ENCODE measurements around the gene CCDC186.

The CCDC186 gene

GRCh38 chr10:114173921-114174694, at the start of gene CCDC186:
CCDC186 (minus strand) TSS chr10:114174203; CDS start chr10:114163268, 10,935 bp downstream.
- H3K9me3 Mint-ChIP-seq: no peaks in the 10 kb centered on the region
- peaks cover 10% of the 10 kb centered on the region for H3K36me3 Mint-ChIP-seq (ENCODE audit: low read depth)
- H3K4me1 Mint-ChIP-seq: peaks cover 20% of the 10 kb centered on the region
- peaks cover 17% of the 10 kb centered on the region for H3K27me3 Mint-ChIP-seq (ENCODE audit: low read depth)
- H3K4me3 Mint-ChIP-seq: peak within 1 kb of the TSS; percentile 95 to 99 (median 98)
- TF ChIP-seq CTCF (IDR thresholded peaks at IDR 0.05; ENCODE audit: unreplicated experiment in 3 of 3): no peak
- H3K27ac Mint-ChIP-seq: peak within 1 kb of the TSS; percentile 48 to 97 (median 97)

GRCh38 chr10:114223066-114223465, 49.1 kb upstream of the CCDC186 start:
- Mint-ChIP-seq H3K9me3 (no peaks in the 10 kb centered on the region), H3K36me3 (ENCODE audit: low read depth) (no peaks in the 10 kb centered on the region), H3K4me1 (no peaks in the 10 kb centered on the region), H3K4me3 (no peak overlapping the region), H3K27me3 (ENCODE audit: low read depth) (peaks cover 19% of the 10 kb centered on the region), H3K27ac (no peak overlapping the region)
- no peak for TF ChIP-seq CTCF (IDR thresholded peaks at IDR 0.05; ENCODE audit: unreplicated experiment in 3 of 3)

GRCh38 chr10:114221235-114221634, 47.2 kb upstream of the CCDC186 start:
- Mint-ChIP-seq H3K4me3 (no peak overlapping the region), H3K36me3 (ENCODE audit: low read depth) (no peaks in the 10 kb centered on the region), H3K4me1 (no peaks in the 10 kb centered on the region), H3K9me3 (no peaks in the 10 kb centered on the region), H3K27ac (no peak overlapping the region), H3K27me3 (ENCODE audit: low read depth) (peaks cover 15% of the 10 kb centered on the region)
- no peak for TF ChIP-seq CTCF (IDR thresholded peaks at IDR 0.05; ENCODE audit: unreplicated experiment in 3 of 3)

- Mint-ChIP-seq H3K27ac (no peak overlapping the region), H3K4me1 (no peaks in the 10 kb centered on the region), H3K36me3 (ENCODE audit: low read depth) (no peaks in the 10 kb centered on the region), H3K4me3 (no peak overlapping the region), H3K27me3 (ENCODE audit: low read depth) (peaks cover 15% of the 10 kb centered on the region), H3K9me3 (no peaks in the 10 kb centered on the region)
- no peak for TF ChIP-seq CTCF (IDR thresholded peaks at IDR 0.05; ENCODE audit: unreplicated experiment in 3 of 3)
Observed at GRCh38 chr10:114220281-114220680, 46.3 kb upstream of the CCDC186 start.

- Mint-ChIP-seq H3K4me1 (no peaks in the 10 kb centered on the region), H3K4me3 (no peak overlapping the region), H3K27me3 (ENCODE audit: low read depth) (no peaks in the 10 kb centered on the region), H3K36me3 (ENCODE audit: low read depth) (no peaks in the 10 kb centered on the region), H3K27ac (no peak overlapping the region), H3K9me3 (no peaks in the 10 kb centered on the region)
- no peak for TF ChIP-seq CTCF (IDR thresholded peaks at IDR 0.05; ENCODE audit: unreplicated experiment in 3 of 3)
Observed at GRCh38 chr10:114215033-114215432, 41.0 kb upstream of the CCDC186 start.

- TF ChIP-seq CTCF (IDR thresholded peaks at IDR 0.05; ENCODE audit: unreplicated experiment in 3 of 3): no peak
Observed at GRCh38 chr10:114212153-114212552, 38.1 kb upstream of the CCDC186 start.

More at GRCh38 chr10:114212153-114212552, 38.1 kb upstream of the CCDC186 start:
- H3K27ac Mint-ChIP-seq: no peak overlapping the region
- H3K9me3 Mint-ChIP-seq: no peaks in the 10 kb centered on the region
- H3K27me3 Mint-ChIP-seq (ENCODE audit: low read depth): no peaks in the 10 kb centered on the region
- H3K36me3 Mint-ChIP-seq (ENCODE audit: low read depth): no peaks in the 10 kb centered on the region
- H3K4me1 Mint-ChIP-seq: no peaks in the 10 kb centered on the region
- no peak overlapping the region for H3K4me3 Mint-ChIP-seq

Data from nephron (organoid).